GM13976 (cell line): ENCODE results near the gene LRRTM4.

Experiments used
- DNase-seq: peaks from one replicate; pipeline ENCODE4 v3.0.0; 2012; ENCODE audit warnings: low spot score
- in situ Hi-C: fragments of 300-500 bp; cut with MboI; formaldehyde crosslinking; loops from one replicate; pipeline ENCODE4 v1.12.0; 2022; ENCODE audit warnings: low sequenced_read_pairs, mixed read lengths, inconsistent platforms; ENCODE audit not compliant: unreplicated experiment
- TF ChIP-seq, protein P1 (sequence below): IDR thresholded peaks from 2 replicates; pipeline ENCODE4 v1.5.1; 2012; ENCODE audit warnings: borderline replicate concordance, mild to moderate bottlenecking; ENCODE audit not compliant: insufficient read depth; ENCODE audit errors: extremely low read depth, missing control alignments, control extremely low read depth

LRRTM4 gene

DNA sequence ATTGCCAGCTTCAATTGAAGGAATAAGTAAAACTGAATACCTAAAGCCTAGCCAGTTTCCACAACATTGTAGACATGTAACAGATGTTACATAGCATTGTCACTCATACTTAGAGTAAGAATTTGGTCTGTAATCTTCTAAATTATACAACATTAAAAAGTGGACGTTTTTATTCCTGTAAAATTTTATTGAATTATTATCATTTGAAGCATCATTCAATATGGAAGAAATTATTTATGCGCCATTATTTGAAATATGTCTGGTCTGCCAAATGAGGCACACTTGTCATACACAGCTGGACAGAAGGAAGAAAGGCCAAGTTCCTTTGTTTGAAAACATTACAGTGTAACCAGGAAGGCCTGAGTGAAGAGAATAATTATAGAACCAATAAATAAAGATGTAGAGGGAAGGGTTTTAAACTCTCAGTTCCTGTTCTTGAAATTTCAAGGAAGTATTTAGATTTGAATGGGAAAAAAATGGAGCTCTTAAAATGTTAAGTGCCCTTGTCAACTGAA, 575.5 kb downstream of the LRRTM4 start:
- no peak for DNase-seq
- TF ChIP-seq, protein P1, sequence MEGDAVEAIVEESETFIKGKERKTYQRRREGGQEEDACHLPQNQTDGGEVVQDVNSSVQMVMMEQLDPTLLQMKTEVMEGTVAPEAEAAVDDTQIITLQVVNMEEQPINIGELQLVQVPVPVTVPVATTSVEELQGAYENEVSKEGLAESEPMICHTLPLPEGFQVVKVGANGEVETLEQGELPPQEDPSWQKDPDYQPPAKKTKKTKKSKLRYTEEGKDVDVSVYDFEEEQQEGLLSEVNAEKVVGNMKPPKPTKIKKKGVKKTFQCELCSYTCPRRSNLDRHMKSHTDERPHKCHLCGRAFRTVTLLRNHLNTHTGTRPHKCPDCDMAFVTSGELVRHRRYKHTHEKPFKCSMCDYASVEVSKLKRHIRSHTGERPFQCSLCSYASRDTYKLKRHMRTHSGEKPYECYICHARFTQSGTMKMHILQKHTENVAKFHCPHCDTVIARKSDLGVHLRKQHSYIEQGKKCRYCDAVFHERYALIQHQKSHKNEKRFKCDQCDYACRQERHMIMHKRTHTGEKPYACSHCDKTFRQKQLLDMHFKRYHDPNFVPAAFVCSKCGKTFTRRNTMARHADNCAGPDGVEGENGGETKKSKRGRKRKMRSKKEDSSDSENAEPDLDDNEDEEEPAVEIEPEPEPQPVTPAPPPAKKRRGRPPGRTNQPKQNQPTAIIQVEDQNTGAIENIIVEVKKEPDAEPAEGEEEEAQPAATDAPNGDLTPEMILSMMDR: no peak

DNA sequence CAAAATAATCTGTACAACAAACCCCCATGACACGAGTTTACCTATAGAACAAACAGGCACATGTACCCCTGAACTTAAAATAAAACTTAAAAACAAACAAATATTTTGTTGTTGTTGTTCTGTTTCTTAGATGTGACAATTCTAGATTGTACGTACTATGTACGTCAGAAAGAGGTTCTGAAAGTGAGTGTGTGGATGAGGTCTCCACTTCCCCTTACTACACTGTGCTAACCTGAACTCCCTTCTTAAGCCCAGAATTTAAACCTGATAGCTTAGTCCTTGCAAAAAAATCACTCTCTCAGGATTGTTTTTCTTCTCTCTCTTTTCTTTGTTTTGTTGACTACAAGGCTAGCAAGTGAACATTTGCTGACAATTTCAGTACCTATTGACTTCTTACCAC, 581.6 kb downstream of the LRRTM4 start:
- TF ChIP-seq, protein P1: no peak
- DNase-seq: no peak
- in situ Hi-C loops: no loop called here

More for the DNA sequence above, 575.5 kb downstream of the LRRTM4 start:
- in situ Hi-C loops: no loop called here

DNA sequence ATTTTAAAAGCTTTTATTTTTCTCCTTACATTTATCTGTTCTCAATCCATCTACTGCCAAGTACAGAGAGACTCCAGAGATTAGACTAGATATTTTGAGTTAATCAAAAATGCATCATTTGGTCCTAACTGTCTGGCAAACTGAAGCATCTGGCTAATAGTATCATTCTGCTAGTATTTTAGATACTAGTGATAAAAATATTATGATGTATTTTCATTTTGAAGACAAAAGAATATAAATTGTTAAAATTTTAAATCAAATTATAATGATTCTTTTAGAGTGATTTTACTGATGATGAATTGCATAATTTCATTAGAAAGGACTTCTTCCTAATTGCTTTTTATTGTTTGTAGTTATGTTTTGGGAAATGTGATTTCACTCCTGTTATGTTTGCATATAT, 584.0 kb downstream of the LRRTM4 start:
- in situ Hi-C loops: no loop called here

DNA sequence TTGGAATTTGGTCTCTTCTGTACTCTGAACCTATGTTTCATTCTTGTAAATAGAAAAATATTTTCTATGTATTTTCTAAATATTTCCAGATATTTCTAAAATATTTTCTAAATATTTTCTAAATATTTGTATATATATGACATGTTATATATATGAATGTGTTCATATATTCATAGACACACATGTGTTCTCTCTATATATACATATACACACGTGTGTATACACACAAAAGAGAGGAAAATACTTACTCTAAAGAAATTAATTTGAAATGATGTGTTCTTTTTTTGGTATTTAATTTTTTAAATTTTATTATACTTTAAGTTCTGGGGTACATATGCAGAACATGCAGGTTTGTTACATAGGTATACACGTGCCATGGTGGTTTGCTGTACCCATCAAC, 589.6 kb downstream of the LRRTM4 start:
- in situ Hi-C loops: no loop called here

More for the DNA sequence above, 584.0 kb downstream of the LRRTM4 start:
- TF ChIP-seq, protein P1: no peak
- DNase-seq: no peak

DNA sequence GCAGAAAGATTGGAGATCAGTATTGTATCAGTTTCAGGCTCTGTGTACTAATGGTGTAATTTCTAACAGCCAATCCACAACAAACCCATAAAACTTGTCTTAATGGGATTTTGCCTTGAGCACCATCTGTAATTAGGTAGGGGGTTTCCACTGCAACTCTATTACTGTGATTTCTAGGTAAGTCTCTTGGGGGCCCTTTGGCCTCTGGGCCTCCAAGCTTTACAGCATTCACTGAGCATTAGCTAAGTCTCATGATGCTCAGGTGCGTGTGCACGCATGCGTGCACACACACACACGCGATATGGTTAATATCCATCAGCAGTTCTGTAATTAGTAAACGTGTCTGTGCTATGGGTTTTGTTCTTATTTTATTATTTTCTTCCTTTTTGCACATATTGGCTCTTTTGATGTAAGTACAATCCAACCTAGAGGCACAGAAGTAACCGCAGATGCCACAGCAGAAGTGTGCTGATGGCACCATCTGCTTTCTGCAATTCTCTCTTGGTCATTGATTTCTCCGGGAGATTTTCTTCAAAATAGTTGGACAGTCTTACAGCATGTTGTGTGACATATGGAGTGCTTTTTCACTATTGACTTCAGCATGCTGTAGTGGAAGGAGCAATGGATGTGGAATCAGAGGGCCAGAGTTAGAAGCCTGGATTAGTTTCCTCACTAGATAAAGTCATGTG, 592.0 kb downstream of the LRRTM4 start:
- in situ Hi-C loops: no loop called here
- DNase-seq: no peak
- TF ChIP-seq, protein P1: no peak

More for the DNA sequence above, 589.6 kb downstream of the LRRTM4 start:
- TF ChIP-seq, protein P1: no peak
- DNase-seq: no peak

DNA sequence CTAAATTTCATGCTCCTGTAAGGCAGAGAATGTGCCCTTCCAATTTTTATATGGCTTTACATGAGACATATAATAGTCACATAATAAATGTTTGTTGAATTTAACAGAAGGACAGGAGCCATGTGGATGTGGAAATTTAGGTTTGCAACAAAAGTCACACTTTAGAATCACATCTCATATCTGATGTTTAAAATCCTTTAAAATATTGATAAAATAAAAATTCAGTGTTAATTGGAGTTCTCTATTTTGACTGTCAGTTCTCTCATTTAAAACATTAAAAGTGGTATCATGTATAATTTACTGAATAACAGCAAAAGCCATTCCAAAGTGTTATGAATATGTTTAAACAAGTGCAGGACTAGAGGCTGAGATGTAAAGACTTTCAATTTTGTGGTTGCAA, 594.1 kb downstream of the LRRTM4 start:
- TF ChIP-seq, protein P1: no peak
- in situ Hi-C loops: no loop called here
- DNase-seq: no peak
